ENCODE data around the gene ZBTB7C.
A peak's percentile ranks its signal among the peaks of the same experiment; 100 is the strongest.

The ZBTB7C gene

GRCh38 chr18:48166336-48166875 is 242.8 kb downstream of the ZBTB7C start:
- DNase-seq (ENCODE audit: low read depth in 2 of 2) = no peak

GRCh38 chr18:48165111-48165866 is 243.9 kb downstream of the ZBTB7C start:
- DNase-seq (ENCODE audit: low read depth in 2 of 2) = no peak

- DNase-seq (ENCODE audit: low read depth in 2 of 2) = no peak
These were observed 244.5 kb downstream of the ZBTB7C start for GRCh38 chr18:48164701-48165100.

- DNase-seq (ENCODE audit: low read depth in 2 of 2) = no peak
These were observed 245.1 kb downstream of the ZBTB7C start for GRCh38 chr18:48164116-48164515.

- no peak for DNase-seq (ENCODE audit: low read depth in 2 of 2)
These were observed 245.5 kb downstream of the ZBTB7C start for GRCh38 chr18:48163738-48164115.

GRCh38 chr18:48162956-48163737 is 246.0 kb downstream of the ZBTB7C start:
- no peak for DNase-seq (ENCODE audit: low read depth in 2 of 2)

- DNase-seq (ENCODE audit: low read depth in 2 of 2) = no peak
These were observed 247.1 kb downstream of the ZBTB7C start for GRCh38 chr18:48161911-48162698.

GRCh38 chr18:48161191-48161910 is 247.8 kb downstream of the ZBTB7C start:
- DNase-seq (ENCODE audit: low read depth in 2 of 2) = peak; percentile 33 to 51

- no peak for DNase-seq (ENCODE audit: low read depth in 2 of 2)
These were observed 248.6 kb downstream of the ZBTB7C start for GRCh38 chr18:48160622-48161021.

- no peak for DNase-seq (ENCODE audit: low read depth in 2 of 2)
These were observed 249.4 kb downstream of the ZBTB7C start for GRCh38 chr18:48159816-48160215.

GRCh38 chr18:48158721-48159120 is 250.5 kb downstream of the ZBTB7C start:
- no peak for DNase-seq (ENCODE audit: low read depth in 2 of 2)

- no peak for DNase-seq (ENCODE audit: low read depth in 2 of 2)
These were observed 251.2 kb downstream of the ZBTB7C start for GRCh38 chr18:48157956-48158355.

GRCh38 chr18:48155856-48156255 is 253.3 kb downstream of the ZBTB7C start:
- no peak for DNase-seq (ENCODE audit: low read depth in 2 of 2)

GRCh38 chr18:48154828-48155227 is 254.4 kb downstream of the ZBTB7C start:
- no peak for DNase-seq (ENCODE audit: low read depth in 2 of 2)

GRCh38 chr18:48153613-48154481 is 255.3 kb downstream of the ZBTB7C start:
- DNase-seq (ENCODE audit: low read depth in 2 of 2) = no peak

- DNase-seq (ENCODE audit: low read depth in 2 of 2) = no peak
These were observed 256.6 kb downstream of the ZBTB7C start for GRCh38 chr18:48152549-48152948.

- no peak for DNase-seq (ENCODE audit: low read depth in 2 of 2)
These were observed 257.6 kb downstream of the ZBTB7C start for GRCh38 chr18:48151421-48152065.

GRCh38 chr18:48149020-48149685 is 260.0 kb downstream of the ZBTB7C start:
- DNase-seq (ENCODE audit: low read depth in 2 of 2) = no peak

GRCh38 chr18:48142994-48143393 is 266.2 kb downstream of the ZBTB7C start:
- DNase-seq (ENCODE audit: low read depth in 2 of 2) = no peak

Data from stimulated activated CD4-positive, alpha-beta T cell treated with anti-CD3 and anti-CD28 coated beads, Interleukin-12 subunit alpha, Interleukin-12 subunit beta, amount 100 ng/mL, for 24 hours (primary cell).